Stimulated activated CD8-positive, alpha-beta memory T cell treated with anti-CD3 and anti-CD28 coated beads, Interleukin-7, amount 100 ng/mL, for 24 hours (primary cell): ENCODE measurements around the gene PTX4.

Experiments
- DNase-seq: peaks from one replicate; pipeline ENCODE4 v3.0.0-alpha.2; 2020; ENCODE audit warnings: low read depth

The PTX4 gene

GRCh38 chr16:1459967-1460366 lies 28.8 kb downstream of the PTX4 start:
- DNase-seq = no peak

GRCh38 chr16:1458977-1459341 lies 29.8 kb downstream of the PTX4 start:
- DNase-seq = no peak

- no peak for DNase-seq
Measured at GRCh38 chr16:1458336-1458976, 30.3 kb downstream of the PTX4 start.

- DNase-seq = no peak
Measured at GRCh38 chr16:1457489-1458245, 31.1 kb downstream of the PTX4 start.

- no peak for DNase-seq
Measured at GRCh38 chr16:1456951-1457350, 31.8 kb downstream of the PTX4 start.

- no peak for DNase-seq
Measured at GRCh38 chr16:1455190-1456171, 33.3 kb downstream of the PTX4 start.

- no peak for DNase-seq
Measured at GRCh38 chr16:1454561-1454960, 34.2 kb downstream of the PTX4 start.

- no peak for DNase-seq
Measured at GRCh38 chr16:1453316-1453715, 35.4 kb downstream of the PTX4 start.

- no peak for DNase-seq
Measured at GRCh38 chr16:1452530-1452929, 36.2 kb downstream of the PTX4 start.

- DNase-seq = no peak
Measured at GRCh38 chr16:1451702-1452392, 36.9 kb downstream of the PTX4 start.

- DNase-seq = no peak
Measured at GRCh38 chr16:1450841-1451240, 37.9 kb downstream of the PTX4 start.

- no peak for DNase-seq
Measured at GRCh38 chr16:1450218-1450617, 38.5 kb downstream of the PTX4 start.

- no peak for DNase-seq
Measured at GRCh38 chr16:1449201-1449788, 39.4 kb downstream of the PTX4 start.

- DNase-seq = no peak
Measured at GRCh38 chr16:1448536-1449116, 40.1 kb downstream of the PTX4 start.

- no peak for DNase-seq
Measured at GRCh38 chr16:1447965-1448364, 40.8 kb downstream of the PTX4 start.

GRCh38 chr16:1446296-1447080 lies 42.3 kb downstream of the PTX4 start:
- no peak for DNase-seq

GRCh38 chr16:1445518-1446203 lies 43.1 kb downstream of the PTX4 start:
- no peak for DNase-seq

GRCh38 chr16:1444730-1445517 lies 43.8 kb downstream of the PTX4 start:
- no peak for DNase-seq
